GM12878 (cell line): ENCODE results near the gene GNAT3. TPM values are rescaled to one million over a fixed set of nuclear protein-coding genes. Genes with fewer than 3 reads are reported as not detected.

Source experiments
- ATAC-seq: fragments of 200-7000 bp; cut with Tn5 transposase; 3 replicates; pipeline ENCODE4 v1.9.1; 2020; ENCODE audit warnings: mild to moderate bottlenecking, moderate library complexity
- BruUV-seq: library from RNA; stranded (reverse); fragments of 400-500 nt; replicated peaks from 2 replicates; lab custom pipeline; 2021; lab: Mats Ljungman, UMichigan
- CTCF ChIA-PET: fragments of 300-600 bp; sonication (Branson Sonifier 250); formaldehyde crosslinking; extraction: SDS; loops from one replicate; lab custom pipeline; 2021; ENCODE audit warnings: inconsistent platforms; lab: Yijun Ruan, JAX
- POLR2A ChIA-PET: fragments of 350-600 bp; formaldehyde crosslinking; extraction: SDS; loops from one replicate; lab custom pipeline; 2021; ENCODE audit warnings: inconsistent platforms; lab: Charles Lee
- RAD21 ChIA-PET: fragments of 300-600 bp; sonication (Branson Sonifier 250); formaldehyde crosslinking; loops from one replicate; lab custom pipeline; 2023; ENCODE audit warnings: antibody characterized with exemption; ENCODE audit not compliant: unreplicated experiment; lab: Charles Lee
- SMC1A ChIA-PET: fragments of 300-600 bp; sonication (Branson Sonifier 250); formaldehyde crosslinking; loops from one replicate; lab custom pipeline; 2023; ENCODE audit not compliant: unreplicated experiment, uncharacterized antibody; lab: Charles Lee
- DNase-seq: peaks from one replicate; pipeline ENCODE4 v3.0.0-alpha.2; 2011; ENCODE audit warnings: low read depth, low spot score
- FAIRE-seq: peaks from 3 replicates; lab custom pipeline; 2011; peaks lifted over from hg19 to GRCh38; lab: Jason Lieb, UNC
- H2AFZ ChIP-seq: 2 replicates; pipeline ENCODE4 v1.6.0; 2011; ENCODE audit warnings: low read depth, low read length, control low read depth; ENCODE audit not compliant: control insufficient read depth
- H3K27ac ChIP-seq: 2 replicates; pipeline ENCODE4 v1.5.1; 2011; ENCODE audit warnings: control low read depth; ENCODE audit not compliant: control insufficient read depth, insufficient read depth
- H3K27me3 ChIP-seq, 2 experiments: replicated peaks in 1 of 2; 2 replicates each; pipeline versions ENCODE4 v1.6.0 to v1.6.1; 2011; ENCODE audit warnings: low read length in 1 of 2; ENCODE audit not compliant: control insufficient read depth in 2 of 2, insufficient read depth in 2 of 2
- H3K36me3 ChIP-seq, 2 experiments: 2 replicates each; pipeline ENCODE4 v1.5.1; 2011; ENCODE audit warnings: low read length in 1 of 2; ENCODE audit not compliant: control insufficient read depth in 2 of 2, insufficient read depth in 2 of 2
- H3K4me1 ChIP-seq: 2 replicates; pipeline ENCODE4 v1.6.1; 2011; ENCODE audit warnings: mild to moderate bottlenecking, low read length, moderate library complexity, mixed read lengths; ENCODE audit not compliant: control insufficient read depth, insufficient read depth
- H3K4me2 ChIP-seq: 2 replicates; pipeline ENCODE4 v1.6.0; 2011; ENCODE audit warnings: control low read depth; ENCODE audit not compliant: control insufficient read depth, insufficient read depth
- H3K4me3 ChIP-seq: fragments of 200-600 bp; sonication (generic); 2 replicates; pipeline ENCODE4 v1.5.1; 2016
- H3K79me2 ChIP-seq: 2 replicates; pipeline ENCODE4 v1.6.0; 2011; ENCODE audit warnings: low read length; ENCODE audit not compliant: control insufficient read depth, insufficient read depth
- H3K9ac ChIP-seq: 2 replicates; pipeline ENCODE4 v1.8.0; 2011; ENCODE audit warnings: low read length, control low read depth, mixed read lengths; ENCODE audit not compliant: control insufficient read depth, insufficient read depth
- H3K9me3 ChIP-seq: replicated peaks from 3 replicates; pipeline ENCODE4 v1.5.1; 2011; ENCODE audit warnings: mild to moderate bottlenecking, low read length; ENCODE audit not compliant: control insufficient read depth, insufficient read depth
- H4K20me1 ChIP-seq: 2 replicates; pipeline ENCODE4 v1.6.0; 2011; ENCODE audit not compliant: control insufficient read depth, insufficient read depth
- BRCA1 ChIP-seq: IDR thresholded peaks from 2 replicates; pipeline ENCODE4 v1.6.1; 2011; ENCODE audit warnings: low read depth, low read length, improper control_type of control experiment
- CHD2 ChIP-seq: IDR thresholded peaks from 2 replicates; pipeline ENCODE4 v1.6.1; 2011; ENCODE audit warnings: low read depth, low read length, improper control_type of control experiment, borderline replicate concordance
- FOS ChIP-seq: IDR thresholded peaks from 3 replicates; pipeline ENCODE4 v1.6.1; 2011; ENCODE audit warnings: borderline replicate concordance; ENCODE audit not compliant: insufficient read length; ENCODE audit errors: extremely low read depth
- KDM1A ChIP-seq: fragments of 200-600 bp; sonication (generic); IDR thresholded peaks from 2 replicates; pipeline ENCODE4 v1.6.1; 2016; ENCODE audit warnings: borderline replicate concordance
- MEF2B ChIP-seq: fragments of 450-650 bp; IDR thresholded peaks from 2 replicates; pipeline ENCODE4 v1.6.1; 2018; ENCODE audit warnings: mild to moderate bottlenecking, moderate library complexity; ENCODE audit not compliant: partially characterized antibody, poor library complexity, severe bottlenecking
- MTA2 ChIP-seq: fragments of 450-650 bp; IDR thresholded peaks from 2 replicates; pipeline ENCODE4 v1.6.1; 2016; ENCODE audit warnings: low read depth, mild to moderate bottlenecking, moderate library complexity
- RAD51 ChIP-seq: fragments of 450-650 bp; IDR thresholded peaks from 2 replicates; pipeline ENCODE4 v1.6.1; 2016; ENCODE audit warnings: moderate library complexity, mild to moderate bottlenecking, inconsistent platforms
- ZNF622 ChIP-seq: fragments of 450-650 bp; IDR thresholded peaks from 2 replicates; pipeline ENCODE4 v1.6.1; 2017; ENCODE audit warnings: mild to moderate bottlenecking, inconsistent platforms
- WGBS: methylation state at CpG from one replicate; pipeline ENCODE4 v1.1.6; 2016; ENCODE audit warnings: low lambda C conversion rate; ENCODE audit not compliant: insufficient replicate concordance, insufficient coverage; ENCODE audit errors: missing lambda C conversion rate; 5-methylcytosine and 5-hydroxymethylcytosine counted together
- in situ Hi-C: fragments of 300-500 bp; cut with MboI; formaldehyde crosslinking; loops from 9 replicates; pipeline ENCODE4 v1.14.3; 2018; ENCODE audit warnings: mixed read lengths
- intact Hi-C: fragments of 100-400 bp; cut with micrococcal nuclease; formaldehyde crosslinking; loops from one replicate; pipeline ENCODE4 v1.14.2; 2022; ENCODE audit not compliant: unreplicated experiment
- polyA plus RNA-seq, 11 experiments: library from polyadenylated mRNA; depleted of rRNA in 4 of 11; unstranded in 6 of 11; stranded (reverse) in 5 of 11; fragments of >200 nt; fragmentation: Nextera tagmentation in 4 of 11; fragmentation: Illumina TruSeq in 1 of 11; extraction: Ambion mirVana in 4 of 11; extraction: Trizol in 1 of 11; gene quantifications; 1 replicate in 1 of 11; 2 replicates in 10 of 11; pipeline versions ENCODE4 v1.2.1 to v1.2.3, GENCODE V29; 2011 to 2016; ENCODE audit warnings: inconsistent platforms in 2 of 11, missing spikeins in 2 of 11, low read depth in 1 of 11
- total RNA-seq, 4 experiments: library from RNA; depleted of rRNA in 3 of 4; stranded (reverse); fragments of >200 nt in 3 of 4; fragmentation: Illumina TruSeq in 1 of 4; extraction: Trizol in 1 of 4; gene quantifications; 2 replicates each; pipeline versions ENCODE4 v1.2.1 to v1.2.3, GENCODE V29; 2013 to 2021
- TF ChIP-seq, protein P1 (sequence below): fragments of 150-350 bp; IDR thresholded peaks from 2 replicates; pipeline ENCODE4 v1.6.1; 2014; ENCODE audit warnings: mild to moderate bottlenecking, low read depth, low read length

Gene GNAT3
- total and polyA plus RNA-seq, 10 of the 15 experiments (the other 5 are each of a cell fraction or from before 2014, with no cell fraction given), result 1.7 to 8.3 (median 5.8) TPM; not detected in 1

DNA sequence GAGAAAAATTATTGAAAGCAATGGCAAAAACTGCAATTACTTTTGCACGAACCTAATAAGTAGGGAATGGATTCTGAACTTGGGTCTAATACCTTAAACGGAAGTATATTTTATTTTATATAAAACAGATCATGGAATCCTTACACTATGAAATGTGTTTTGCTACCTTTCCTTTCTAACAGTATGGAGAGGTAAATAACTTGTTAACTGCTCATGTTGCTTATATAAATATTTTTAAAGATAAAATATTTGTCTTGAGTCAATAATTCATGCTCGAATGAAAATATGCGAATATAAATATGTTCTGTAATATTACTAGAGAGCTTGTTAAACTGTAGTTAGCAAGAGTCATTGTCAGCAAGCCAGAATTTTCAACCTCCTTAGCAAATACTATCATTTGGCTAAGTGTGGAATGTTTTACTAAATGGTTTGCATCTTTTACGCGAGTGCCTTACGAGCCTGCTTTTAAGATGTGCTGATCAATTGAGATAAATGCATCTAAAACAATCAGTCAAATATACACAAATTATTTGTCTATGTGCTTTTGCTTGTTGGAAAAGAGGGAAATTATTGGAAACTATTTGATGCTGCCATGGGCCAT lies 5.9 kb downstream of the GNAT3 start:
- H3K9me3 ChIP-seq, result no peaks in the 10 kb centered on the region
- no peak overlapping the region for H3K27ac ChIP-seq
- ATAC-seq, result no peak
- ChIA-PET RAD21 (no interaction called here), SMC1A (no interaction called here), CTCF (no interaction called here), POLR2A (no interaction called here)
- intact Hi-C loops (no loop called here), in situ Hi-C loops (no loop called here)
- no peaks in the 10 kb centered on the region for H3K36me3 ChIP-seq
- TF ChIP-seq KDM1A (no peak), MEF2B (no peak), RAD51 (no peak), CHD2 (no peak), MTA2 (no peak), ZNF622 (no peak), BRCA1 (no peak), FOS (no peak)
- TF ChIP-seq, protein P1, sequence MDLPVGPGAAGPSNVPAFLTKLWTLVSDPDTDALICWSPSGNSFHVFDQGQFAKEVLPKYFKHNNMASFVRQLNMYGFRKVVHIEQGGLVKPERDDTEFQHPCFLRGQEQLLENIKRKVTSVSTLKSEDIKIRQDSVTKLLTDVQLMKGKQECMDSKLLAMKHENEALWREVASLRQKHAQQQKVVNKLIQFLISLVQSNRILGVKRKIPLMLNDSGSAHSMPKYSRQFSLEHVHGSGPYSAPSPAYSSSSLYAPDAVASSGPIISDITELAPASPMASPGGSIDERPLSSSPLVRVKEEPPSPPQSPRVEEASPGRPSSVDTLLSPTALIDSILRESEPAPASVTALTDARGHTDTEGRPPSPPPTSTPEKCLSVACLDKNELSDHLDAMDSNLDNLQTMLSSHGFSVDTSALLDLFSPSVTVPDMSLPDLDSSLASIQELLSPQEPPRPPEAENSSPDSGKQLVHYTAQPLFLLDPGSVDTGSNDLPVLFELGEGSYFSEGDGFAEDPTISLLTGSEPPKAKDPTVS, result no peak
- DNase-seq, result no peak
- H3K4me2 ChIP-seq, result no peak overlapping the region
- no peak overlapping the region for H2AFZ ChIP-seq
- H3K79me2 ChIP-seq, result no peaks in the 10 kb centered on the region
- no peak overlapping the region for H3K9ac ChIP-seq
- H3K27me3 ChIP-seq, result no peaks in the 10 kb centered on the region
- BruUV-seq, result no TSS peak
- H3K4me3 ChIP-seq, result no peak overlapping the region
- H4K20me1 ChIP-seq, result no peaks in the 10 kb centered on the region
- H3K4me1 ChIP-seq, result no peaks in the 10 kb centered on the region
- FAIRE-seq, result no peak
- 72% methylated on average over 7 of the region's 7 CpGs for WGBS
